ENCODE results near the gene PNO1. TPM values are rescaled to one million over a fixed set of nuclear protein-coding genes. Genes with fewer than 3 reads are reported as not detected.

The PNO1 gene
- 14.0 and 14.5 TPM in 2 replicates for polyA plus RNA-seq

GRCh38 chr2:68157402-68158133 lies at the start of gene PNO1:
TSS of gene PNO1 (plus strand) at chr2:68157888. CDS start at chr2:68157935, 47 bp downstream.

Other genes starting within 250 kb of the PNO1 start
- 141 and 159 TPM in 2 replicates for gene C1D, start 94.9 kb upstream of the PNO1 start, polyA plus RNA-seq
- gene PPP3R1, start 94.6 kb downstream of the PNO1 start, polyA plus RNA-seq = 22.1 and 24.1 TPM in 2 replicates
- gene CNRIP1, start 162.1 kb downstream of the PNO1 start, polyA plus RNA-seq = 58.7 and 86.7 TPM in 2 replicates
- gene PLEK, start 207.4 kb downstream of the PNO1 start, polyA plus RNA-seq = 0.15 and 0.19 TPM in 2 replicates